Measurements from ENCODE around the gene SLC6A7. TPM values are rescaled to one million over a fixed set of nuclear protein-coding genes. Genes with fewer than 3 reads are reported as not detected.
A peak's percentile ranks its signal among the peaks of the same experiment; 100 is the strongest.

Gene SLC6A7
- total RNA-seq, 4 donors from 2014 or later = not detected

DNA sequence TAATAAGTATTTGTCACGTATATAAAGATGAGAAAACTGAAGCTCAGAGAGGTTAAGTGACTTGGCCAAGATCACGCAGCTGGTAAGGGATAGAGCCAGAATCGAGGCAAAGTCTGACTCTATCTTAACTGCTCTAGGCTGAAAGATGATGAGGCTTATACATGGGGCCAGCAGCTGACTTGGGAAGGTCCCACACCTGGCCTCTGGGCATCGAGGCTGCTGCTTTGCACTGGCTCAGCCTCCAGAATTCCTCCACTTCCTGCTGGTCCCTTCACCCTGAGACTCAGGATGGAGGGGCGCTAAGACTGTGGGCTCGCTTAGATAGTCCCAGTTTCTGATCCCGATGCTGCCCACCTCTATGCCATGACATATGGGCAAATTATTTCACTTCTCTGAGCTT is 64.5 kb downstream of the SLC6A7 start:
- Histone ChIP-seq H3K36me3 (no peaks in the 10 kb centered on the region), H3K27ac (no peak overlapping the region), H3K4me1 (peaks cover 0 to 21% (median 5%) of the 10 kb centered on the region in 4 donors), H3K27me3 (no peaks in the 10 kb centered on the region), H3K4me3 (no peak overlapping the region), H3K9me3 (no peaks in the 10 kb centered on the region)
- no peak for DNase-seq (ENCODE audit: low spot score in 2 of 2)
- WGBS, 2 donors = 71 to 75% methylated on average over 7 of the region's 7 CpGs
- TF ChIP-seq POLR2A (IDR thresholded peaks at IDR 0.05) (no peak), EP300 (IDR thresholded peaks at IDR 0.05) (no peak), CTCF (IDR thresholded peaks at IDR 0.05) (no peak)

DNA sequence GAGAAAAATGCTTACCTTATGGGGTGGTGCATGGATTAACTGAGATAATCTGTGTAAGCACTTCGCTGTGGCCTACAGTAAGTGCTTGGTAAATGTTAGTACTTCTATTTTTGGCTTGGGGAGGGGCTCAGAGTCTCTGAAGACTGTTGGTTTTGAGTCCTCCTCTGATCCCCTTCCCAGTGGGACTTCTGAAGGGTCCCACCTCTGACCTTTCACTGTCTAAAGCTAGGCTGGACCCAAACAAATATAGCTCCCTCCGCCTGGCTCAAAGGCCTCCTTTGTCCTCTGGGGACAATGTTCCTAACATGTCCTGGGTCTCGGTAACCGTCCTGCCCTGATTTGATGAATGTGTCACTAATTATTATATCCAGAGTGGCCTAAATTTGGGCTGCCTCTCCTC is 64.9 kb downstream of the SLC6A7 start:
- no peak overlapping the region for H3K4me3 ChIP-seq
- TF ChIP-seq EP300 (IDR thresholded peaks at IDR 0.05) = no peak
- no peak for TF ChIP-seq CTCF (IDR thresholded peaks at IDR 0.05)
- TF ChIP-seq POLR2A (IDR thresholded peaks at IDR 0.05) = no peak
- H3K4me1 ChIP-seq = peaks cover 0 to 21% (median 5%) of the 10 kb centered on the region in 4 donors
- no peaks in the 10 kb centered on the region for H3K36me3 ChIP-seq
- H3K27me3 ChIP-seq = no peaks in the 10 kb centered on the region
- H3K9me3 ChIP-seq = no peaks in the 10 kb centered on the region
- 41 to 42% methylated on average over 4 of the region's 4 CpGs for WGBS, 2 donors
- peak overlapping the region in 1 of 4 donors; percentile 1 for H3K27ac ChIP-seq
- no peak for DNase-seq (ENCODE audit: low spot score in 2 of 2)

DNA sequence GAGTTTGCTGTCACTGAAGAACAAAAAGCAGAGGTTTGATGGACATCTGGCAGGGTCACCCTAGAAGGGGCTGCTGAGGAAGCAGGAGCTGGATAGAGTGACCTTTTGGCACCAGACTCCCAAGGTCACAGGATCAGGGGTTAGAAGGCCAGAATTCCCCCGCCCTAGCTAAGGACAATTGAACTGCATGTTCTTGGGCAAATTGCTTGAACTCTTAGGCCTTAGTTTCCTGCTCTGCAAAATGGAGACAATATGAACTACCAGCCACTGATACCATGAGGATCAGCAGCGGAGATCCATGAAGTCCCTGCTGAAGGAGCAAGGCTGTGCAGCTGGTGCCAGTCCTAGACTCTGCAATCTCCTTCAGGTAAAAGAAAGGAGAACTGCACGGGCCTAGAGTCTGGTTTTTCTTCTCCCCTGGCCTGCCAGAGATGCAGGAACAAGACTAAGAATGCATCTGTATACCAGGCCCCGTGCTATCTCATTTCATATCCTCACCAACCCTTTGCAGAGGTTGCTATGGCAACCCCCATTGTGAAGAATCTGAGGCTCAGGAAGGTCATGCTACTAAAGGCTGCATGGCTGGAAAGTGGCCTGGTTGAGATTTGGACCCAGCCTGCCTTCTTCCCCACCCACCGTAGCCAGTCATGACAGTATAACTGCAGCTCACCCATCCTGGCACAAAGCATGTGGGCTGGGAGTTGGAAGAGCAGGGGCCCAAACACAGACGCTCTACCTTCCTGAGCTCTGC is 66.0 kb downstream of the SLC6A7 start:
- Histone ChIP-seq H3K4me1 (peaks cover 0 to 21% (median 5%) of the 10 kb centered on the region in 4 donors), H3K9me3 (no peaks in the 10 kb centered on the region), H3K27ac (no peak overlapping the region), H3K36me3 (no peaks in the 10 kb centered on the region), H3K27me3 (no peaks in the 10 kb centered on the region), H3K4me3 (no peak overlapping the region)
- 62 to 71% methylated on average over 6 of the region's 6 CpGs for WGBS, 2 donors
- TF ChIP-seq EP300 (IDR thresholded peaks at IDR 0.05) = no peak
- TF ChIP-seq POLR2A (IDR thresholded peaks at IDR 0.05) = no peak
- DNase-seq (ENCODE audit: low spot score in 2 of 2) = no peak

DNA sequence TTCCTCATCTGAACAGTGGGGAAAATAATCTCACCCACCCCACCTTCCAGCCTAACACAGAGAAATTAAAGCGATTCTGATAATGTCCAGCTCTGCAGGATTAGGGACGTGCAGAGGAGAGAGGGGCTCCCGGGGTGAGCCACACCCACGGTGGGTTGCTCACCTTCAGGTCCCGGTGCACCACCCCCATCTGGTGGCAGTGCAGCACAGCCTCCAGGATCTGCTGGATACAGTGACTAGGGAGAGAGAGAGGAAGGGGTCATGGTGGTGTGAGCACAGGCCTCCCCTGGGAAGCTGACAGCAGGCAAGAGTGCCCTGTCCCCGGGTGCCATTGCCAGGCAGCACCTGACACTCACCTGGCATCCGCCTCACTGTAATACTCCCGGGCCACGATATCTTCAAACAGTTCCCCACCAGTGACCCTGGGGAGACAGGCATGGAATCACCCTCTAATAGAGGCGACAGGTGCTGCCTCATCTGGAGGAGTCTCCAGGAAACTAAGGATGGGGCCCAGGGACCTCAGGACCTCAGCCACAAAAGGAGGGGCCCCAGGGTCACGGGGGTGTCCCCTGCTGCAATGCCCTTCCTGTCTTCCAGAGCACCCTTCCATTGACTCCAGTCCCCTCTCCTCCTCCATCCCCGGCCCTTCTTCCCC is 66.7 kb downstream of the SLC6A7 start:
- Histone ChIP-seq H3K27ac (no peak overlapping the region), H3K36me3 (no peaks in the 10 kb centered on the region), H3K27me3 (no peaks in the 10 kb centered on the region), H3K4me3 (no peak overlapping the region), H3K4me1 (peaks cover 0 to 21% (median 5%) of the 10 kb centered on the region in 4 donors), H3K9me3 (no peaks in the 10 kb centered on the region)
- 71 to 77% methylated on average over 12 of the region's 12 CpGs for WGBS, 2 donors
- DNase-seq (ENCODE audit: low spot score in 2 of 2) = no peak
- TF ChIP-seq CTCF (IDR thresholded peaks at IDR 0.05) (no peak), POLR2A (IDR thresholded peaks at IDR 0.05) (no peak), EP300 (IDR thresholded peaks at IDR 0.05) (no peak)

- Histone ChIP-seq H3K4me3 (no peak overlapping the region), H3K27ac (no peak overlapping the region), H3K9me3 (no peaks in the 10 kb centered on the region), H3K36me3 (no peaks in the 10 kb centered on the region), H3K27me3 (no peaks in the 10 kb centered on the region), H3K4me1 (peaks cover 0 to 21% (median 5%) of the 10 kb centered on the region in 4 donors)
- no peak for DNase-seq (ENCODE audit: low spot score in 2 of 2)
- TF ChIP-seq CTCF (IDR thresholded peaks at IDR 0.05) (no peak), POLR2A (IDR thresholded peaks at IDR 0.05) (no peak), EP300 (IDR thresholded peaks at IDR 0.05) (no peak)
- WGBS, 2 donors = 81 to 90% methylated on average over 10 to 11 of the region's 11 CpGs
Observed at GRCh38 chr5:150257424-150257823, 67.6 kb downstream of the SLC6A7 start.

Data from tibial nerve (tissue), 4 donors.